H1 (cell line): ENCODE results near the gene ENDOG. TPM values are rescaled to one million over a fixed set of nuclear protein-coding genes. Genes with fewer than 3 reads are reported as not detected.

Experiments used
- CTCF ChIA-PET: fragments of 300-600 bp; sonication (Branson Sonifier 250); formaldehyde crosslinking; loops from one replicate; lab custom pipeline; 2021; ENCODE audit not compliant: partially characterized antibody; lab: Charles Lee
- POLR2A ChIA-PET: fragments of 300-600 bp; sonication (Branson Sonifier 250); formaldehyde crosslinking; loops from one replicate; lab custom pipeline; 2021; ENCODE audit warnings: inconsistent platforms; ENCODE audit not compliant: partially characterized antibody; lab: Charles Lee
- DNase-seq, 2 experiments: peaks; one replicate each; pipeline versions ENCODE4 v3.0.0 to v3.0.0-alpha.2; 2010 to 2022; ENCODE audit warnings: low spot score in 2 of 2, low read depth in 1 of 2, mixed read lengths in 1 of 2
- FAIRE-seq: peaks from 2 replicates; lab custom pipeline; 2011; peaks lifted over from hg19 to GRCh38; lab: Jason Lieb, UNC
- H2AFZ ChIP-seq: 2 replicates; pipeline ENCODE4 v1.8.1; 2012; ENCODE audit warnings: low read length, inconsistent platforms
- H2AK5ac ChIP-seq: 2 replicates; pipeline ENCODE4 v1.6.1; 2013; ENCODE audit warnings: low read depth, low read length
- H2BK120ac ChIP-seq: replicated peaks from 2 replicates; pipeline ENCODE3; 2013; ENCODE audit warnings: low read depth, low read length, inconsistent platforms
- H2BK12ac ChIP-seq: 2 replicates; pipeline ENCODE4 v1.6.1; 2013; ENCODE audit warnings: low read depth, low read length
- H2BK15ac ChIP-seq: 2 replicates; pipeline ENCODE4 v1.6.1; 2013; ENCODE audit warnings: low read length
- H2BK20ac ChIP-seq: 2 replicates; pipeline ENCODE4 v1.6.1; 2013; ENCODE audit warnings: low read length
- H2BK5ac ChIP-seq: 2 replicates; pipeline ENCODE4 v1.6.1; 2013; ENCODE audit warnings: low read depth, low read length
- H3K14ac ChIP-seq: 2 replicates; pipeline ENCODE4 v1.6.1; 2013; ENCODE audit warnings: inconsistent platforms; ENCODE audit not compliant: insufficient read length
- H3K18ac ChIP-seq: 2 replicates; pipeline ENCODE4 v1.6.1; 2013; ENCODE audit warnings: low read length; ENCODE audit errors: extremely low read depth
- H3K23ac ChIP-seq: 2 replicates; pipeline ENCODE4 v1.6.1; 2013; ENCODE audit warnings: inconsistent platforms; ENCODE audit not compliant: insufficient read length
- H3K23me2 ChIP-seq: 2 replicates; pipeline ENCODE4 v1.6.1; 2013; ENCODE audit warnings: low read depth, low read length
- H3K27ac ChIP-seq: 2 replicates; pipeline ENCODE4 v1.6.1; 2011; ENCODE audit warnings: low read depth, low read length, inconsistent platforms
- H3K27me3 ChIP-seq, 4 experiments: replicated peaks in 1 of 4; 1 replicate in 1 of 4; 2 replicates in 3 of 4; pipeline versions ENCODE4 v1.6.1 to v1.8.1; 2011 to 2013; ENCODE audit warnings: low read length in 3 of 4, mild to moderate bottlenecking in 3 of 4, inconsistent platforms in 2 of 4, mixed read lengths in 2 of 4, moderate library complexity in 1 of 4; ENCODE audit not compliant: control insufficient read depth in 3 of 4, insufficient read depth in 3 of 4; ENCODE audit errors: extremely low read depth in 1 of 4
- H3K36me3 ChIP-seq, 4 experiments: 2 replicates each; pipeline versions ENCODE4 v1.6.1 to v1.8.1; 2011 to 2013; ENCODE audit warnings: mild to moderate bottlenecking in 4 of 4, low read length in 3 of 4, moderate library complexity in 2 of 4, control low read depth in 1 of 4, inconsistent platforms in 1 of 4; ENCODE audit not compliant: insufficient read depth in 4 of 4, control insufficient read depth in 2 of 4
- H3K4ac ChIP-seq: replicated peaks from 2 replicates; pipeline ENCODE3; 2013; ENCODE audit warnings: low read length, low read depth, mixed read lengths, inconsistent platforms; ENCODE audit not compliant: insufficient read length
- H3K4me1 ChIP-seq, 4 experiments: replicated peaks in 1 of 4; 1 replicate in 1 of 4; 2 replicates in 3 of 4; pipeline versions ENCODE4 v1.6.1 to v1.8.1; 2011 to 2013; ENCODE audit warnings: low read length in 3 of 4, inconsistent platforms in 2 of 4, mixed read lengths in 1 of 4; ENCODE audit not compliant: insufficient read depth in 4 of 4, control insufficient read depth in 3 of 4
- H3K4me2 ChIP-seq, 2 experiments: 2 replicates each; pipeline versions ENCODE4 v1.6.1 to v1.8.1; 2011 to 2013; ENCODE audit warnings: low read depth in 2 of 2, low read length in 2 of 2, control low read depth in 1 of 2, inconsistent platforms in 1 of 2, mild to moderate bottlenecking in 1 of 2; ENCODE audit not compliant: insufficient read depth in 1 of 2
- H3K4me3 ChIP-seq, 4 experiments: fragments of 200-600, 300-600 bp in 1 of 4; sonication (generic), shearing (Covaris generic), sonication (Bioruptor Twin) in 1 of 4; 2 replicates each; pipeline versions ENCODE4 v1.5.1 to v1.8.1; 2011 to 2016; ENCODE audit warnings: low read length in 4 of 4, low read depth in 3 of 4, control low read depth in 2 of 4, inconsistent platforms in 2 of 4, mild to moderate bottlenecking in 2 of 4, mixed read lengths in 1 of 4, moderate library complexity in 1 of 4; ENCODE audit not compliant: insufficient read depth in 2 of 4; ENCODE audit errors: extremely low read depth in 1 of 4
- H3K56ac ChIP-seq: replicated peaks from 2 replicates; pipeline ENCODE3; 2013; ENCODE audit warnings: low read depth, mild to moderate bottlenecking, mixed read lengths, low read length, inconsistent platforms; ENCODE audit not compliant: insufficient read length
- H3K79me1 ChIP-seq: 2 replicates; pipeline ENCODE4 v1.6.1; 2013; ENCODE audit warnings: low read depth, low read length, control low read depth
- H3K79me2 ChIP-seq, 2 experiments: 2 replicates each; pipeline versions ENCODE4 v1.6.1 to v1.8.1; 2012 to 2013; ENCODE audit warnings: low read length in 2 of 2, mild to moderate bottlenecking in 2 of 2, inconsistent platforms in 1 of 2; ENCODE audit not compliant: insufficient read depth in 2 of 2, control insufficient read depth in 1 of 2
- H3K9ac ChIP-seq, 4 experiments: replicated peaks in 1 of 4; 1 replicate in 1 of 4; 2 replicates in 3 of 4; pipeline versions ENCODE4 v1.6.1 to v1.8.1; 2011 to 2013; ENCODE audit warnings: low read depth in 3 of 4, low read length in 3 of 4, control low read depth in 2 of 4, mild to moderate bottlenecking in 2 of 4, moderate library complexity in 2 of 4, inconsistent platforms in 1 of 4; ENCODE audit errors: extremely low read depth in 1 of 4
- H3K9me3 ChIP-seq, 2 experiments: 2 replicates each; pipeline versions ENCODE4 v1.6.1 to v1.8.1; 2012 to 2013; ENCODE audit warnings: mild to moderate bottlenecking in 2 of 2, moderate library complexity in 2 of 2, control low read depth in 1 of 2, inconsistent platforms in 1 of 2, low read depth in 1 of 2, low read length in 1 of 2, mixed read lengths in 1 of 2; ENCODE audit not compliant: insufficient read depth in 2 of 2
- H4K20me1 ChIP-seq, 2 experiments: replicated peaks in 1 of 2; 2 replicates each; pipeline versions ENCODE3 to v1.8.1; 2011 to 2013; ENCODE audit warnings: inconsistent platforms in 2 of 2, low read length in 2 of 2, mild to moderate bottlenecking in 1 of 2; ENCODE audit not compliant: insufficient read depth in 2 of 2, control insufficient read depth in 1 of 2
- H4K5ac ChIP-seq: 2 replicates; pipeline ENCODE4 v1.6.1; 2013; ENCODE audit warnings: low read length, low read depth, mixed read lengths, inconsistent platforms; ENCODE audit not compliant: insufficient read length
- H4K8ac ChIP-seq: 2 replicates; pipeline ENCODE4 v1.8.0; 2013; ENCODE audit warnings: mild to moderate bottlenecking, moderate library complexity, low read length, inconsistent platforms; ENCODE audit not compliant: insufficient read depth; ENCODE audit errors: extremely low read depth
- H4K91ac ChIP-seq: replicated peaks from 2 replicates; pipeline ENCODE3; 2013; ENCODE audit warnings: low read length, mixed read lengths, inconsistent platforms; ENCODE audit not compliant: insufficient read length
- ATF2 ChIP-seq: IDR thresholded peaks from 2 replicates; pipeline ENCODE4 v1.6.1; 2012; ENCODE audit warnings: low read length, inconsistent platforms
- BCL11A ChIP-seq, 2 experiments: IDR thresholded peaks; one replicate each; pipeline ENCODE4 v1.6.1; 2011; ENCODE audit warnings: low read depth in 2 of 2, low read length in 2 of 2, mild to moderate bottlenecking in 2 of 2
- CTBP2 ChIP-seq: IDR thresholded peaks from 2 replicates; pipeline ENCODE4 v1.7.0; 2011; ENCODE audit warnings: borderline replicate concordance, mild to moderate bottlenecking, moderate library complexity, mixed read lengths, low read length; ENCODE audit not compliant: insufficient read depth, insufficient read length
- GABPA ChIP-seq: IDR thresholded peaks from 2 replicates; pipeline ENCODE4 v1.6.1; 2011; ENCODE audit warnings: mild to moderate bottlenecking, low read length, moderate library complexity, borderline replicate concordance; ENCODE audit not compliant: insufficient read depth
- JUN ChIP-seq: IDR thresholded peaks from 2 replicates; pipeline ENCODE4 v1.6.1; 2011; ENCODE audit warnings: low read depth, mild to moderate bottlenecking, improper control_type of control experiment, low read length
- NANOG ChIP-seq: IDR thresholded peaks from 2 replicates; pipeline ENCODE4 v1.6.1; 2011; ENCODE audit warnings: low read length, low read depth, mild to moderate bottlenecking, inconsistent platforms; ENCODE audit not compliant: insufficient read depth, poor library complexity, severe bottlenecking
- POLR2AphosphoS5 ChIP-seq: IDR thresholded peaks from 2 replicates; pipeline ENCODE4 v1.6.1; 2011; ENCODE audit warnings: low read depth, low read length
- POU5F1 ChIP-seq: IDR thresholded peaks from 2 replicates; pipeline ENCODE4 v1.6.1; 2011; ENCODE audit warnings: low read depth, mild to moderate bottlenecking, low read length, moderate library complexity
- SP2 ChIP-seq: IDR thresholded peaks from 2 replicates; pipeline ENCODE4 v1.6.1; 2012; ENCODE audit warnings: mild to moderate bottlenecking, low read length, inconsistent platforms
- ZNF274 ChIP-seq: IDR thresholded peaks from 2 replicates; pipeline ENCODE4 v1.7.0; 2012; ENCODE audit warnings: low read length, borderline replicate concordance; ENCODE audit errors: extremely low read depth
- WGBS, 2 experiments: shearing (Covaris generic) in 1 of 2; methylation state at CpG; one replicate each; pipeline versions ENCODE4 v1.1.6 to v1.1.7; 2013 to 2015; ENCODE audit warnings: low lambda C conversion rate in 2 of 2, mixed read lengths in 2 of 2, inconsistent platforms in 1 of 2, low coverage in 1 of 2, missing lambda C conversion rate in 1 of 2; ENCODE audit not compliant: insufficient replicate concordance in 2 of 2, insufficient coverage in 1 of 2, insufficient read length in 1 of 2; ENCODE audit errors: extremely low coverage in 1 of 2, missing lambda C conversion rate in 1 of 2; 5-methylcytosine and 5-hydroxymethylcytosine counted together
- polyA plus RNA-seq, 7 experiments: library from polyadenylated mRNA; depleted of rRNA in 3 of 7; stranded (reverse) in 5 of 7; unstranded in 2 of 7; fragments of >200 nt in 5 of 7; fragments of 200-250 nt in 2 of 7; gene quantifications; 1 replicate in 5 of 7; 2 replicates in 1 of 7; 4 replicates in 1 of 7; pipeline versions ENCODE4 v1.2.1 to v1.2.3, GENCODE V29; 2011 to 2013; ENCODE audit warnings: missing spikeins in 2 of 7, mixed read lengths in 2 of 7
- total RNA-seq: library from RNA; stranded (reverse); fragmentation: NEBNext Ultra II Directional; extraction: Animal tissue kit (Norgen Biotek cat#: 25700); gene quantifications from 2 replicates; pipeline ENCODE4 v1.2.1, GENCODE V29; 2021

ENDOG gene
- total and polyA plus RNA-seq, 2 of the 8 experiments (the other 6 are each of a cell fraction or from before 2014, with no cell fraction given), result 17.5 to 23.4 TPM

- 90% methylated on average over 8 of the region's 8 CpGs; no CpG with 5 or more reads in 1 of the 2 experiments for WGBS, 2 experiments
- H3K14ac ChIP-seq, result no peak overlapping the region
- CTCF ChIA-PET, result interaction anchor here (0.6 to 2.2 kb wide), 6 partner anchors 21 to 833 kb away, joined by 3 to 6 read pairs (median 3); partner anchors contain the start of gene NTMT1
- TF ChIP-seq NANOG (no peak), BCL11A (IDR thresholded peaks at IDR 0.05; ENCODE audit: low read depth in 2 of 2, low read length in 2 of 2) (no peak), ATF2 (no peak), GABPA (no peak), ZNF274 (no peak), JUN (no peak), SP2 (no peak), POLR2AphosphoS5 (no peak), POU5F1 (no peak), CTBP2 (no peak)
These were observed 25.2 kb upstream of the ENDOG start for GRCh38 chr9:128792978-128793686.

More at GRCh38 chr9:128792978-128793686, 25.2 kb upstream of the ENDOG start:
- Histone ChIP-seq H3K18ac (no peak overlapping the region), H3K27me3 (no peaks in the 10 kb centered on the region), H2AK5ac (no peak overlapping the region), H4K20me1 (peaks cover 0 to 1% of the 10 kb centered on the region in 2 experiments), H3K79me2 (peaks cover 0 to 1% of the 10 kb centered on the region in 2 experiments; a peak in 1 of 4 replicates), H3K4me2 (no peak overlapping the region), H3K4ac (no peak overlapping the region), H3K4me1 (peaks cover 0 to under 1% (median 0%) of the 10 kb centered on the region in 4 experiments; a peak in 1 of 7 replicates), H3K56ac (no peak overlapping the region), H4K8ac (no peak overlapping the region), H2BK120ac (no peak overlapping the region), H2BK15ac (no peak overlapping the region), H4K5ac (no peak overlapping the region), H3K27ac (no peak overlapping the region), H3K9me3 (no peaks in the 10 kb centered on the region), H4K91ac (no peak overlapping the region), H2AFZ (no peak overlapping the region), H3K23ac (no peak overlapping the region), H2BK20ac (no peak overlapping the region), H2BK12ac (no peak overlapping the region), H3K79me1 (no peaks in the 10 kb centered on the region; the same call in 1 of the 2 replicates), H3K9ac (no peak overlapping the region), H3K23me2 (no peaks in the 10 kb centered on the region; the same call in 1 of the 2 replicates), H2BK5ac (no peak overlapping the region), H3K4me3 (no peak overlapping the region), H3K36me3 (peaks cover 6 to 16% (median 10%) of the 10 kb centered on the region in 4 experiments; a peak in 6 of 8 replicates)
- FAIRE-seq (no peak), DNase-seq (no peak)
- POLR2A ChIA-PET, result interaction anchor here (1.5 to 4.8 kb wide), 3 partner anchors 20 to 43 kb away, joined by 3 to 21 read pairs (median 3); partner anchors contain the start of gene ENDOG
